AG04450 (cell line): ENCODE data around the gene UQCRC1. TPM values are rescaled to one million over a fixed set of nuclear protein-coding genes. Genes with fewer than 3 reads are reported as not detected.
A peak's percentile ranks its signal among the peaks of the same experiment; 100 is the strongest.

Source experiments
- CTCF ChIA-PET: fragments of 300-600, 350-600 bp; formaldehyde crosslinking; extraction: SDS; loops from one replicate; lab custom pipeline; 2022; ENCODE audit warnings: antibody characterized with exemption, inconsistent platforms; lab: Charles Lee
- POLR2A ChIA-PET: fragments of 350-600 bp; formaldehyde crosslinking; extraction: SDS; loops from one replicate; lab custom pipeline; 2021; ENCODE audit warnings: antibody characterized with exemption, inconsistent platforms; lab: Yijun Ruan, JAX
- DNase-seq: peaks from one replicate; pipeline ENCODE4 v3.0.0-alpha.2; 2011; ENCODE audit warnings: low read depth, low spot score
- H3K27ac ChIP-seq: one replicate; pipeline ENCODE4 v1.5.1; 2012; ENCODE audit warnings: low read depth, low read length, control low read depth
- H3K27me3 ChIP-seq: one replicate; pipeline ENCODE4 v1.6.0; 2012; ENCODE audit warnings: low read length; ENCODE audit not compliant: control insufficient read depth, insufficient read depth
- H3K4me3 ChIP-seq: 2 replicates; pipeline ENCODE4 v1.5.1; 2011; ENCODE audit warnings: mild to moderate bottlenecking, low read depth, low read length, control low read depth
- H3K9me3 ChIP-seq: 2 replicates; pipeline ENCODE4 v1.5.1; 2012; ENCODE audit warnings: low read length; ENCODE audit not compliant: control insufficient read depth, insufficient read depth
- CTCF ChIP-seq: IDR thresholded peaks from 2 replicates; pipeline ENCODE4 v1.5.1; 2011; ENCODE audit warnings: low read depth, low read length, control low read depth, inconsistent platforms
- polyA plus RNA-seq: library from polyadenylated mRNA; depleted of rRNA; stranded (reverse); fragments of >200 nt; gene quantifications from 2 replicates; pipeline ENCODE4 v1.2.3, GENCODE V29; 2011

UQCRC1 gene
- polyA plus RNA-seq, 1 experiment = 379 TPM

GRCh38 chr3:48624767-48625166, 15.3 kb upstream of the UQCRC1 start:
- no peak for DNase-seq

GRCh38 chr3:48623851-48624547, 14.6 kb upstream of the UQCRC1 start:
- Histone ChIP-seq H3K27ac (peak overlapping the region; percentile 11), H3K4me3 (no peak overlapping the region), H3K27me3 (no peaks in the 10 kb centered on the region), H3K9me3 (no peaks in the 10 kb centered on the region; the same call in none of the 2 replicates)
- CTCF ChIA-PET = interaction anchor here (0.6 to 1.7 kb wide), 4 partner anchors 12 to 151 kb away, joined by 3 to 13 read pairs (median 6); partner anchors contain the start of gene SLC26A6
- no peak for TF ChIP-seq CTCF
- POLR2A ChIA-PET = interaction anchor here (0.6 to 2.9 kb wide), 6 partner anchors 11 to 406 kb away, joined by 3 to 19 read pairs (median 4); partner anchors contain the start of gene SLC26A6
- no peak for DNase-seq

More at GRCh38 chr3:48624767-48625166, 15.3 kb upstream of the UQCRC1 start:
- Histone ChIP-seq H3K4me3 (no peak overlapping the region), H3K27ac (no peak overlapping the region), H3K27me3 (no peaks in the 10 kb centered on the region), H3K9me3 (no peaks in the 10 kb centered on the region; the same call in none of the 2 replicates)
- ChIA-PET POLR2A (interaction anchor here (2.9 kb wide), 1 partner anchor 10 kb away, joined by 19 read pairs; the partner anchor contains the start of gene SLC26A6), CTCF (interaction anchor here (1.0 to 1.7 kb wide), 2 partner anchors 11 to 14 kb away, joined by 4 to 13 read pairs; partner anchors contain the start of gene SLC26A6)
- no peak for TF ChIP-seq CTCF

- no peaks in the 10 kb centered on the region for H3K27me3 ChIP-seq
- CTCF ChIA-PET = no interaction called here
- H3K4me3 ChIP-seq = no peak within 1 kb of the TSS
- no peak for DNase-seq
- H3K9me3 ChIP-seq = peaks cover 16% of the 10 kb centered on the region
- TF ChIP-seq CTCF = no peak
- POLR2A ChIA-PET = no interaction called here
- no peak within 1 kb of the TSS for H3K27ac ChIP-seq
Observed at GRCh38 chr3:48621461-48621869, 12.0 kb upstream of the UQCRC1 start, which contains the start of gene TMEM89. Gene TMEM89, minus strand, starts transcription at chr3:48621769. Its CDS starts 13 bp downstream, at chr3:48621756.

- TF ChIP-seq CTCF = no peak
- no peak for DNase-seq
- ChIA-PET CTCF (interaction anchor here (1.2 kb wide), 1 partner anchor 120 kb away, joined by 3 read pairs; no protein-coding TSS in a partner anchor), POLR2A (interaction anchor here (0.6 kb wide), 1 partner anchor 20 kb away, joined by 3 read pairs; no protein-coding TSS in a partner anchor)
- H3K27ac ChIP-seq = no peak overlapping the region
- H3K9me3 ChIP-seq = peaks cover 19% of the 10 kb centered on the region
- no peak overlapping the region for H3K4me3 ChIP-seq
- no peaks in the 10 kb centered on the region for H3K27me3 ChIP-seq
Observed at GRCh38 chr3:48619541-48620524, 10.4 kb upstream of the UQCRC1 start.
